GM12878 (cell line): Measurements from ENCODE around the gene IL27RA. TPM values are rescaled to one million over a fixed set of nuclear protein-coding genes. Genes with fewer than 3 reads are reported as not detected.

ENCODE experiments used
- ATAC-seq: fragments of 200-7000 bp; cut with Tn5 transposase; 3 replicates; pipeline ENCODE4 v1.9.1; 2020; ENCODE audit warnings: mild to moderate bottlenecking, moderate library complexity
- BruUV-seq: library from RNA; stranded (reverse); fragments of 400-500 nt; replicated peaks from 2 replicates; lab custom pipeline; 2021; lab: Mats Ljungman, UMichigan
- CTCF ChIA-PET: fragments of 300-600 bp; sonication (Branson Sonifier 250); formaldehyde crosslinking; extraction: SDS; loops from one replicate; lab custom pipeline; 2021; ENCODE audit warnings: inconsistent platforms; lab: Yijun Ruan, JAX
- POLR2A ChIA-PET: fragments of 350-600 bp; formaldehyde crosslinking; extraction: SDS; loops from one replicate; lab custom pipeline; 2021; ENCODE audit warnings: inconsistent platforms; lab: Charles Lee
- RAD21 ChIA-PET: fragments of 300-600 bp; sonication (Branson Sonifier 250); formaldehyde crosslinking; loops from one replicate; lab custom pipeline; 2023; ENCODE audit warnings: antibody characterized with exemption; ENCODE audit not compliant: unreplicated experiment; lab: Charles Lee
- SMC1A ChIA-PET: fragments of 300-600 bp; sonication (Branson Sonifier 250); formaldehyde crosslinking; loops from one replicate; lab custom pipeline; 2023; ENCODE audit not compliant: unreplicated experiment, uncharacterized antibody; lab: Charles Lee
- DNase-seq: peaks from one replicate; pipeline ENCODE4 v3.0.0-alpha.2; 2011; ENCODE audit warnings: low read depth, low spot score
- FAIRE-seq: peaks from 3 replicates; lab custom pipeline; 2011; peaks lifted over from hg19 to GRCh38; lab: Jason Lieb, UNC
- H2AFZ ChIP-seq: 2 replicates; pipeline ENCODE4 v1.6.0; 2011; ENCODE audit warnings: low read depth, low read length, control low read depth; ENCODE audit not compliant: control insufficient read depth
- H3K27ac ChIP-seq: 2 replicates; pipeline ENCODE4 v1.5.1; 2011; ENCODE audit warnings: control low read depth; ENCODE audit not compliant: control insufficient read depth, insufficient read depth
- H3K27me3 ChIP-seq, 2 experiments: replicated peaks in 1 of 2; 2 replicates each; pipeline versions ENCODE4 v1.6.0 to v1.6.1; 2011; ENCODE audit warnings: low read length in 1 of 2; ENCODE audit not compliant: control insufficient read depth in 2 of 2, insufficient read depth in 2 of 2
- H3K36me3 ChIP-seq, 2 experiments: 2 replicates each; pipeline ENCODE4 v1.5.1; 2011; ENCODE audit warnings: low read length in 1 of 2; ENCODE audit not compliant: control insufficient read depth in 2 of 2, insufficient read depth in 2 of 2
- H3K4me1 ChIP-seq: 2 replicates; pipeline ENCODE4 v1.6.1; 2011; ENCODE audit warnings: mild to moderate bottlenecking, low read length, moderate library complexity, mixed read lengths; ENCODE audit not compliant: control insufficient read depth, insufficient read depth
- H3K4me2 ChIP-seq: 2 replicates; pipeline ENCODE4 v1.6.0; 2011; ENCODE audit warnings: control low read depth; ENCODE audit not compliant: control insufficient read depth, insufficient read depth
- H3K4me3 ChIP-seq: fragments of 200-600 bp; sonication (generic); 2 replicates; pipeline ENCODE4 v1.5.1; 2016
- H3K79me2 ChIP-seq: 2 replicates; pipeline ENCODE4 v1.6.0; 2011; ENCODE audit warnings: low read length; ENCODE audit not compliant: control insufficient read depth, insufficient read depth
- H3K9ac ChIP-seq: 2 replicates; pipeline ENCODE4 v1.8.0; 2011; ENCODE audit warnings: low read length, control low read depth, mixed read lengths; ENCODE audit not compliant: control insufficient read depth, insufficient read depth
- H3K9me3 ChIP-seq: replicated peaks from 3 replicates; pipeline ENCODE4 v1.5.1; 2011; ENCODE audit warnings: mild to moderate bottlenecking, low read length; ENCODE audit not compliant: control insufficient read depth, insufficient read depth
- H4K20me1 ChIP-seq: 2 replicates; pipeline ENCODE4 v1.6.0; 2011; ENCODE audit not compliant: control insufficient read depth, insufficient read depth
- CUX1 ChIP-seq: IDR thresholded peaks from 2 replicates; pipeline ENCODE4 v1.6.1; 2012; ENCODE audit warnings: improper control_type of control experiment, low read depth, low read length; ENCODE audit not compliant: insufficient replicate concordance
- EZH2 ChIP-seq: IDR thresholded peaks from 2 replicates; pipeline ENCODE4 v1.6.1; 2012; ENCODE audit warnings: low read depth, mild to moderate bottlenecking, control low read depth, inconsistent platforms, low read length, borderline replicate concordance; ENCODE audit not compliant: control insufficient read depth
- FOXK2 ChIP-seq: fragments of 450-650 bp; IDR thresholded peaks from 2 replicates; pipeline ENCODE4 v1.6.1; 2017; ENCODE audit warnings: mild to moderate bottlenecking, moderate library complexity
- HDGF ChIP-seq: fragments of 450-650 bp; IDR thresholded peaks from 2 replicates; pipeline ENCODE4 v1.6.1; 2016; ENCODE audit warnings: antibody characterized with exemption
- IRF5 ChIP-seq: fragments of 450-650 bp; IDR thresholded peaks from 2 replicates; pipeline ENCODE4 v1.6.1; 2017; ENCODE audit warnings: borderline replicate concordance
- MXI1 ChIP-seq: fragments of 150-350 bp; IDR thresholded peaks from 2 replicates; pipeline ENCODE4 v1.6.1; 2011; ENCODE audit warnings: low read depth, mild to moderate bottlenecking, inconsistent platforms, low read length, improper control_type of control experiment
- SREBF2 ChIP-seq: IDR thresholded peaks from 2 replicates; pipeline ENCODE4 v1.6.1; 2012; ENCODE audit warnings: mild to moderate bottlenecking, low read length
- ZBTB40 ChIP-seq: fragments of 450-650 bp; IDR thresholded peaks from 2 replicates; pipeline ENCODE4 v1.6.1; 2016; ENCODE audit warnings: mild to moderate bottlenecking, moderate library complexity, borderline replicate concordance
- WGBS: methylation state at CpG from one replicate; pipeline ENCODE4 v1.1.6; 2016; ENCODE audit warnings: low lambda C conversion rate; ENCODE audit not compliant: insufficient replicate concordance, insufficient coverage; ENCODE audit errors: missing lambda C conversion rate; 5-methylcytosine and 5-hydroxymethylcytosine counted together
- in situ Hi-C: fragments of 300-500 bp; cut with MboI; formaldehyde crosslinking; loops from 9 replicates; pipeline ENCODE4 v1.14.3; 2018; ENCODE audit warnings: mixed read lengths
- intact Hi-C: fragments of 100-400 bp; cut with micrococcal nuclease; formaldehyde crosslinking; loops from one replicate; pipeline ENCODE4 v1.14.2; 2022; ENCODE audit not compliant: unreplicated experiment
- polyA plus RNA-seq, 11 experiments: library from polyadenylated mRNA; depleted of rRNA in 4 of 11; unstranded in 6 of 11; stranded (reverse) in 5 of 11; fragments of >200 nt; fragmentation: Nextera tagmentation in 4 of 11; fragmentation: Illumina TruSeq in 1 of 11; extraction: Ambion mirVana in 4 of 11; extraction: Trizol in 1 of 11; gene quantifications; 1 replicate in 1 of 11; 2 replicates in 10 of 11; pipeline versions ENCODE4 v1.2.1 to v1.2.3, GENCODE V29; 2011 to 2016; ENCODE audit warnings: inconsistent platforms in 2 of 11, missing spikeins in 2 of 11, low read depth in 1 of 11
- total RNA-seq, 4 experiments: library from RNA; depleted of rRNA in 3 of 4; stranded (reverse); fragments of >200 nt in 3 of 4; fragmentation: Illumina TruSeq in 1 of 4; extraction: Trizol in 1 of 4; gene quantifications; 2 replicates each; pipeline versions ENCODE4 v1.2.1 to v1.2.3, GENCODE V29; 2013 to 2021

IL27RA gene
- total and polyA plus RNA-seq, 10 of the 15 experiments (the other 5 are each of a cell fraction or from before 2014, with no cell fraction given): 8.4 to 63.5 (median 41.2) TPM

- TF ChIP-seq FOXK2 (no peak), SREBF2 (no peak)
- TF ChIP-seq, all 136 proteins: peak for 0
These were observed 37.8 kb upstream of the IL27RA start (continued) for GRCh38 chr19:13993590-13994300.

- Histone ChIP-seq H4K20me1 (no peaks in the 10 kb centered on the region), H3K9me3 (peaks cover 5% of the 10 kb centered on the region; the same call in 2 of the 3 replicates), H3K4me1 (no peaks in the 10 kb centered on the region), H3K27me3 (no peaks in the 10 kb centered on the region), H3K9ac (no peak overlapping the region), H3K36me3 (peaks cover 0 to 3% of the 10 kb centered on the region in 2 experiments; a peak in 3 of 4 replicates), H3K79me2 (no peaks in the 10 kb centered on the region), H2AFZ (no peak overlapping the region), H3K4me3 (no peak overlapping the region), H3K27ac (no peak overlapping the region), H3K4me2 (no peak overlapping the region)
- WGBS: 90% methylated on average over 13 of the region's 13 CpGs
- CTCF ChIA-PET: interaction anchor here (1.6 kb wide), 1 partner anchor 92 kb away, joined by 5 read pairs; no protein-coding TSS in a partner anchor
- no peak for FAIRE-seq
- RAD21 ChIA-PET: interaction anchor here (1.1 kb wide), 1 partner anchor 9 kb away, joined by 3 read pairs; no protein-coding TSS in a partner anchor
- in situ Hi-C loops: no loop called here
- no peak for ATAC-seq
- intact Hi-C loops: no loop called here
- DNase-seq: no peak
- BruUV-seq: no TSS peak
- POLR2A ChIA-PET: interaction anchor here (0.6 kb wide), 1 partner anchor 638 kb away, joined by 3 read pairs; no protein-coding TSS in a partner anchor
- SMC1A ChIA-PET: interaction anchor here (0.8 kb wide), 1 partner anchor 9 kb away, joined by 3 read pairs; no protein-coding TSS in a partner anchor
- TF ChIP-seq MXI1 (no peak), CUX1 (no peak), IRF5 (no peak), ZBTB40 (no peak), EZH2 (no peak), HDGF (no peak)
These were observed 36.4 kb upstream of the IL27RA start for GRCh38 chr19:13995017-13995728.
